Loucy (cell line): ENCODE data around the gene PPP2R2B.

ENCODE experiments used
- H2AFZ ChIP-seq: fragments of 200-600 bp; sonication (generic); 2 replicates; pipeline ENCODE4 v1.6.0; 2016; ENCODE audit warnings: antibody characterized with exemption, mild to moderate bottlenecking, low read length, moderate library complexity
- H3F3A ChIP-seq: fragments of 200-600 bp; 2 replicates; pipeline ENCODE4 v1.6.0; 2016; ENCODE audit warnings: antibody characterized with exemption, low read depth, mild to moderate bottlenecking
- H3K27me3 ChIP-seq: fragments of 200-600 bp; sonication (generic); 2 replicates; pipeline ENCODE4 v1.6.1; 2014; ENCODE audit warnings: low read length, mild to moderate bottlenecking; ENCODE audit not compliant: insufficient read depth, poor library complexity, severe bottlenecking
- H3K36me3 ChIP-seq: fragments of 200-600 bp; sonication (generic); 2 replicates; pipeline ENCODE4 v1.6.1; 2016; ENCODE audit warnings: low read length; ENCODE audit not compliant: insufficient read depth
- H3K4me1 ChIP-seq: fragments of 200-600 bp; sonication (generic); 2 replicates; pipeline ENCODE4 v1.5.1; 2014; ENCODE audit warnings: low read length, mild to moderate bottlenecking; ENCODE audit not compliant: insufficient read depth, poor library complexity, severe bottlenecking
- H3K4me2 ChIP-seq: fragments of 200-600 bp; sonication (generic); 2 replicates; pipeline ENCODE4 v1.6.0; 2014; ENCODE audit warnings: antibody characterized with exemption, low read length, low read depth, mild to moderate bottlenecking; ENCODE audit not compliant: poor library complexity, severe bottlenecking
- H3K4me3 ChIP-seq: fragments of 200-600 bp; sonication (generic); 2 replicates; pipeline ENCODE4 v1.5.1; 2014; ENCODE audit warnings: low read length, mild to moderate bottlenecking, mixed read lengths; ENCODE audit not compliant: poor library complexity, severe bottlenecking
- H3K79me2 ChIP-seq: fragments of 200-600 bp; sonication (generic); 2 replicates; pipeline ENCODE4 v1.6.1; 2014; ENCODE audit warnings: low read length; ENCODE audit not compliant: insufficient read depth
- H3K9ac ChIP-seq: fragments of 200-600 bp; sonication (generic); 2 replicates; pipeline ENCODE4 v1.6.0; 2014; ENCODE audit warnings: mild to moderate bottlenecking, low read depth, low read length, moderate library complexity; ENCODE audit not compliant: poor library complexity, severe bottlenecking
- H3K9me2 ChIP-seq: fragments of 200-600 bp; sonication (generic); replicated peaks from 2 replicates; pipeline ENCODE4 v1.6.1; 2016; ENCODE audit warnings: low read depth, low read length, mixed read lengths
- H3K9me3 ChIP-seq: fragments of 200-600 bp; sonication (generic); 2 replicates; pipeline ENCODE4 v1.6.1; 2014; ENCODE audit warnings: mild to moderate bottlenecking, antibody characterized with exemption, low read length, low read depth; ENCODE audit not compliant: insufficient read depth
- H4K20me1 ChIP-seq: fragments of 200-600 bp; sonication (generic); 2 replicates; pipeline ENCODE4 v1.6.0; 2014; ENCODE audit warnings: antibody characterized with exemption, low read length, mild to moderate bottlenecking; ENCODE audit not compliant: insufficient read depth, poor library complexity, severe bottlenecking
- CTCF ChIP-seq: fragments of 200-600 bp; sonication (generic); conservative IDR thresholded peaks from 2 replicates; pipeline ENCODE4 v1.5.1; 2014; ENCODE audit warnings: mild to moderate bottlenecking, antibody characterized with exemption, low read length
- EZH2phosphoT487 ChIP-seq: fragments of 200-600 bp; IDR thresholded peaks from 2 replicates; pipeline ENCODE4 v1.6.1; 2018; ENCODE audit warnings: antibody characterized with exemption, mild to moderate bottlenecking, moderate library complexity, borderline replicate concordance

PPP2R2B gene

GRCh38 chr5:146758938-146759337 lies 119.6 kb downstream of the PPP2R2B start:
- H4K20me1 ChIP-seq: no peaks in the 10 kb centered on the region
- H3K9ac ChIP-seq: no peak overlapping the region
- H3K36me3 ChIP-seq: no peaks in the 10 kb centered on the region
- no peaks in the 10 kb centered on the region for H3K9me3 ChIP-seq
- H3K4me3 ChIP-seq: no peak overlapping the region
- no peaks in the 10 kb centered on the region for H3K27me3 ChIP-seq
- no peak overlapping the region for H3K4me2 ChIP-seq
- no peaks in the 10 kb centered on the region for H3K9me2 ChIP-seq
- H3K4me1 ChIP-seq: peaks cover 2% of the 10 kb centered on the region
- no peaks in the 10 kb centered on the region for H3F3A ChIP-seq
- no peak overlapping the region for H2AFZ ChIP-seq
- no peaks in the 10 kb centered on the region for H3K79me2 ChIP-seq
- TF ChIP-seq CTCF (no peak), EZH2phosphoT487 (no peak)

- Histone ChIP-seq H3K27me3 (no peaks in the 10 kb centered on the region), H3K4me3 (no peak overlapping the region), H3K4me2 (no peak overlapping the region), H3F3A (no peaks in the 10 kb centered on the region), H4K20me1 (no peaks in the 10 kb centered on the region), H3K79me2 (no peaks in the 10 kb centered on the region), H3K9ac (no peak overlapping the region), H3K4me1 (peaks cover 11% of the 10 kb centered on the region), H3K9me3 (no peaks in the 10 kb centered on the region), H2AFZ (no peak overlapping the region), H3K9me2 (no peaks in the 10 kb centered on the region), H3K36me3 (no peaks in the 10 kb centered on the region)
- TF ChIP-seq EZH2phosphoT487 (no peak), CTCF (no peak)
These were observed 120.5 kb downstream of the PPP2R2B start for GRCh38 chr5:146758076-146758475.

- H3K4me3 ChIP-seq: no peak overlapping the region
- no peak overlapping the region for H3K9ac ChIP-seq
- H3K9me3 ChIP-seq: no peaks in the 10 kb centered on the region
- no peaks in the 10 kb centered on the region for H3K9me2 ChIP-seq
- H3K79me2 ChIP-seq: no peaks in the 10 kb centered on the region
- H4K20me1 ChIP-seq: no peaks in the 10 kb centered on the region
- no peaks in the 10 kb centered on the region for H3K36me3 ChIP-seq
- H3F3A ChIP-seq: no peaks in the 10 kb centered on the region
- no peaks in the 10 kb centered on the region for H3K27me3 ChIP-seq
- H2AFZ ChIP-seq: no peak overlapping the region
- H3K4me2 ChIP-seq: no peak overlapping the region
- TF ChIP-seq CTCF: no peak
- no peak for TF ChIP-seq EZH2phosphoT487
- H3K4me1 ChIP-seq: peaks cover 26% of the 10 kb centered on the region
These were observed 122.0 kb downstream of the PPP2R2B start for GRCh38 chr5:146756546-146756945.
